ENCODE measurements around the gene SEMA4B. TPM values are rescaled to one million over a fixed set of nuclear protein-coding genes. Genes with fewer than 3 reads are reported as not detected.

The SEMA4B gene
- total RNA-seq, 1 donor from 2014 or later = 3.5 TPM

GRCh38 chr15:90205050-90205848 lies 4.1 kb downstream of the SEMA4B start:
- no peak for DNase-seq (ENCODE audit: low read depth)

- no peak for DNase-seq (ENCODE audit: low read depth)
Observed at GRCh38 chr15:90205886-90206285, 4.8 kb downstream of the SEMA4B start.

- DNase-seq (ENCODE audit: low read depth) = no peak
Observed at GRCh38 chr15:90207252-90207651, 6.1 kb downstream of the SEMA4B start.

GRCh38 chr15:90208356-90208755 lies 7.2 kb downstream of the SEMA4B start:
- no peak for DNase-seq (ENCODE audit: low read depth)

- no peak for DNase-seq (ENCODE audit: low read depth)
Observed at GRCh38 chr15:90209591-90209990, 8.5 kb downstream of the SEMA4B start.

- no peak for DNase-seq (ENCODE audit: low read depth)
Observed at GRCh38 chr15:90210593-90210992, 9.5 kb downstream of the SEMA4B start.

GRCh38 chr15:90211009-90211408 lies 9.9 kb downstream of the SEMA4B start:
- DNase-seq (ENCODE audit: low read depth) = no peak

GRCh38 chr15:90211440-90212143 lies 10.5 kb downstream of the SEMA4B start:
- peak; percentile 35 for DNase-seq (ENCODE audit: low read depth)

- DNase-seq (ENCODE audit: low read depth) = no peak
Observed at GRCh38 chr15:90212221-90213098, 11.3 kb downstream of the SEMA4B start.

- DNase-seq (ENCODE audit: low read depth) = no peak
Observed at GRCh38 chr15:90213122-90213817, 12.1 kb downstream of the SEMA4B start.

- DNase-seq (ENCODE audit: low read depth) = no peak
Observed at GRCh38 chr15:90213818-90214204, 12.7 kb downstream of the SEMA4B start.

GRCh38 chr15:90214553-90215196 lies 13.5 kb downstream of the SEMA4B start:
- no peak for DNase-seq (ENCODE audit: low read depth)

- no peak for DNase-seq (ENCODE audit: low read depth)
Observed at GRCh38 chr15:90217671-90218394, 16.7 kb downstream of the SEMA4B start.

GRCh38 chr15:90219421-90220141 lies 18.5 kb downstream of the SEMA4B start:
- DNase-seq (ENCODE audit: low read depth) = peak; percentile 23

- peak; percentile 87 for DNase-seq (ENCODE audit: low read depth)
Observed at GRCh38 chr15:90221246-90221900, 20.2 kb downstream of the SEMA4B start.

- no peak for DNase-seq (ENCODE audit: low read depth)
Observed at GRCh38 chr15:90222547-90222946, 21.4 kb downstream of the SEMA4B start.

GRCh38 chr15:90223441-90224165 lies 22.5 kb downstream of the SEMA4B start:
- no peak for DNase-seq (ENCODE audit: low read depth)

GRCh38 chr15:90225047-90225446 lies 23.9 kb downstream of the SEMA4B start:
- no peak for DNase-seq (ENCODE audit: low read depth)
